NCI-H446 treated with DMSO at 0.1 percent for 48 hours (cell line): ENCODE results near the gene LST1.

Source experiments
- DNase-seq: peaks from one replicate; lab custom pipeline; 2025; lab: John Stamatoyannopoulos, UW

LST1 gene

GRCh38 chr6:31559958-31560696, 25.9 kb upstream of the LST1 start:
- no peak for DNase-seq

- no peak for DNase-seq
Measured at GRCh38 chr6:31560697-31561058, 25.4 kb upstream of the LST1 start.

DNA sequence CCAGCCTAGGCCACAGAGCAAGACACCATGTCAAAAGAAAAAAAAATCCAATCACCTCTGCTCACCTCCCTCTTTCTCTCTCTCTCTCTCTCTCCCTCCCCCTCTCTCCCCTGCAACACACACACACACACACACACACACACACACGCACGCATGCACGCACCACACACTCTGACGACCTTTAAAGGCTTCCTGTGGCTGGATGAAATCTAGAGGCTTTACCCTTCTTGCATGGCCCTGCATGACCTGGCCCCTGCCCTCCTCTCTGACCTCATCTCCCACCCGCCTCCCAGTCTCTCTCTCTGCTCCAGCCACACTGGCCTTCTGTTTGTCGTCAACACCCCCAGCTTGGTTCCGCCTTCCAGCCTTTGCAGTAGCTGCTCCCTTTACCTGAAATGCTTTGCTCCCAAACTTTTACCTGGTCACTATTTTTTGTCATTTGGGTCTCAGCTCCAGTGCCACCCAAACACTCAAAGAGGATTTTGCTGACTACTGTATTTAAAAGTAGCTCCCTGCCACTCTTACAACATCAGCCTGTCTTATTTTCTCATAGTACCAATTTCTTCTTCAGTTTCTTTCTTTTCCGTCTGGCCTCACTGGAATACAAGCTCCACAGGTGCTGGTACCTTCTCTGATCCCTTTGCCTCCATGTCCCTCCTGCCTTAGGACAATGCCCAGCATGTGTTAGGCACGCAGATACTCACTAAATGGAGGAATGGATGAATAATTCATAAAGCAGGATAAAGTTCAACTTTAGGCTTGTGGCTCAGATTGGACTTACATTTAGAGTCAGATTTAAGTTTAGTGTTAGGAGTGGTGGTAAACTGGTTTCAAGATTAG, 18.3 kb upstream of the LST1 start:
- DNase-seq, result no peak

DNA sequence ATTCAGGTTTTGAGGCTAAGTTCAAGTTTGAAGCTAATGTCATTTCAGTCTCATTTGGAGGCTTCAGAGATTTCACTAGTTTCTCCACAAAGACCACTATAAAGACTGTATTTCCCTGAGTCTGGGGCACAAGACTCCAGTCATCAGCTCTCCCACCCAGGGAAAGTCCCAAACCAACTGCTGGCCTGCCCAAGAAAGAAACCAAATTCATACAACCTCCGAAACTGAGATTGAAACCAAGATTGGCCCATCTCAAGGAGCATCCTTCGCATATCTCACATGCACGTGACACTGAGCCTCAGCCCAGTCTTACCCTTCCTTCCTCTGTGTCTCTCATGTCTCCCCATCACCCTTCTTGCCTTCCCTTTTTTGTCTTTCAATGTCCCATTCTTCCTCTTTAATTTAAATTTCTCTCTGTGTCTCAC, 17.5 kb upstream of the LST1 start:
- no peak for DNase-seq

GRCh38 chr6:31569861-31570536, 16.1 kb upstream of the LST1 start:
- no peak for DNase-seq

DNA sequence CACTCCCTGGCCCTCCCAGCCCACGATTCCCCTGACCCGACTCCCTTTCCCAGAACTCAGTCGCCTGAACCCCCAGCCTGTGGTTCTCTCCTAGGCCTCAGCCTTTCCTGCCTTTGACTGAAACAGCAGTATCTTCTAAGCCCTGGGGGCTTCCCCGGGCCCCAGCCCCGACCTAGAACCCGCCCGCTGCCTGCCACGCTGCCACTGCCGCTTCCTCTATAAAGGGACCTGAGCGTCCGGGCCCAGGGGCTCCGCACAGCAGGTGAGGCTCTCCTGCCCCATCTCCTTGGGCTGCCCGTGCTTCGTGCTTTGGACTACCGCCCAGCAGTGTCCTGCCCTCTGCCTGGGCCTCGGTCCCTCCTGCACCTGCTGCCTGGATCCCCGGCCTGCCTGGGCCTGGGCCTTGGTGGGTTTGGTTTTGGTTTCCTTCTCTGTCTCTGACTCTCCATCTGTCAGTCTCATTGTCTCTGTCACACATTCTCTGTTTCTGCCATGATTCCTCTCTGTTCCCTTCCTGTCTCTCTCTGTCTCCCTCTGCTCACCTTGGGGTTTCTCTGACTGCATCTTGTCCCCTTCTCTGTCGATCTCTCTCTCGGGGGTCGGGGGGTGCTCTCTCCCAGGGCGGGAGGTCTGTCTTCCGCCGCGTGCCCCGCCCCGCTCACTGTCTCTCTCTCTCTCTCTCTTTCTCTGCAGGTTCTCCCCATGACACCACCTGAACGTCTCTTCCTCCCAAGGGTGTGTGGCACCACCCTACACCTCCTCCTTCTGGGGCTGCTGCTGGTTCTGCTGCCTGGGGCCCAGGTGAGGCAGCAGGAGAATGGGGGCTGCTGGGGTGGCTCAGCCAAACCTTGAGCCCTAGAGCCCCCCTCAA, 13.8 kb upstream of the LST1 start, which contains the start of gene LTA:
Gene LTA, plus strand, starts transcription at position 249 of the 871 bp plus-strand sequence. Its CDS starts 454 bp downstream, at position 703.
- no peak for DNase-seq

- no peak for DNase-seq
Measured at GRCh38 chr6:31573239-31574105, 12.6 kb upstream of the LST1 start.

- DNase-seq, result no peak
Measured at GRCh38 chr6:31574106-31575061, 11.7 kb upstream of the LST1 start.

GRCh38 chr6:31575335-31575901, 10.7 kb upstream of the LST1 start, which contains the start of gene TNF:
TNF (plus strand) TSS chr6:31575565; CDS start chr6:31575742, 177 bp downstream.
- no peak for DNase-seq

DNA sequence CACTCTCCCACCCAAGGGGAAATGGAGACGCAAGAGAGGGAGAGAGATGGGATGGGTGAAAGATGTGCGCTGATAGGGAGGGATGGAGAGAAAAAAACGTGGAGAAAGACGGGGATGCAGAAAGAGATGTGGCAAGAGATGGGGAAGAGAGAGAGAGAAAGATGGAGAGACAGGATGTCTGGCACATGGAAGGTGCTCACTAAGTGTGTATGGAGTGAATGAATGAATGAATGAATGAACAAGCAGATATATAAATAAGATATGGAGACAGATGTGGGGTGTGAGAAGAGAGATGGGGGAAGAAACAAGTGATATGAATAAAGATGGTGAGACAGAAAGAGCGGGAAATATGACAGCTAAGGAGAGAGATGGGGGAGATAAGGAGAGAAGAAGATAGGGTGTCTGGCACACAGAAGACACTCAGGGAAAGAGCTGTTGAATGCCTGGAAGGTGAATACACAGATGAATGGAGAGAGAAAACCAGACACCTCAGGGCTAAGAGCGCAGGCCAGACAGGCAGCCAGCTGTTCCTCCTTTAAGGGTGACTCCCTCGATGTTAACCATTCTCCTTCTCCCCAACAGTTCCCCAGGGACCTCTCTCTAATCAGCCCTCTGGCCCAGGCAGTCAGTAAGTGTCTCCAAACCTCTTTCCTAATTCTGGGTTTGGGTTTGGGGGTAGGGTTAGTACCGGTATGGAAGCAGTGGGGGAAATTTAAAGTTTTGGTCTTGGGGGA, 10.0 kb upstream of the LST1 start:
- no peak for DNase-seq

GRCh38 chr6:31576897-31577578, 9.0 kb upstream of the LST1 start:
- DNase-seq, result no peak

- DNase-seq, result no peak
Measured at GRCh38 chr6:31577579-31577966, 8.5 kb upstream of the LST1 start.

DNA sequence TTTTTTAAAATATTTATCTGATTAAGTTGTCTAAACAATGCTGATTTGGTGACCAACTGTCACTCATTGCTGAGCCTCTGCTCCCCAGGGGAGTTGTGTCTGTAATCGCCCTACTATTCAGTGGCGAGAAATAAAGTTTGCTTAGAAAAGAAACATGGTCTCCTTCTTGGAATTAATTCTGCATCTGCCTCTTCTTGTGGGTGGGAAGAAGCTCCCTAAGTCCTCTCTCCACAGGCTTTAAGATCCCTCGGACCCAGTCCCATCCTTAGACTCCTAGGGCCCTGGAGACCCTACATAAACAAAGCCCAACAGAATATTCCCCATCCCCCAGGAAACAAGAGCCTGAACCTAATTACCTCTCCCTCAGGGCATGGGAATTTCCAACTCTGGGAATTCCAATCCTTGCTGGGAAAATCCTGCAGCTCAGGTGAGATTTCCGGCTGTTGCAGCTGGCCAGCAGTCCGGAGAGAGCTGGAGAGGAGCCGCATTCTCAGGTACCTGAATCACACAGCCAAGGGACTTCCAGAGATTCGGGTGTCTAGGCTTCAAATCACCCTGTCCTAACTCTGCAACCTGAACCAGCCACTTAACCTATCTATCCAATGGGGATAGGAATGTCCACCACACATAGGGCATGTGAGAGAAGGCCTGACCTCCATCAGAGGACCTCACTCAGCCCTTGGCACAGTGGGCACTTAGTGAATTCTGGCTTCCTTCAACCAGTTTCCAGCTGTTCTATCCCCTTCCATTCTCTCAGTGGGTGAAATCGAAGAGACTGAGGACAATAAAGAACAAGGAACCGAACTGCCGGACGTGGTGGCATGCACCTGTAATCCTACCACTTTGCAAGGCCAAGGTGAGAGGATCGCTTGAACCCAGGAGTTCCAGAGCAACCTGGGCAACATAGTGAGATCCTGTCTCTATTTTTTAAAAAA, 7.6 kb upstream of the LST1 start:
- DNase-seq, result no peak

GRCh38 chr6:31579119-31579505, 7.0 kb upstream of the LST1 start:
- no peak for DNase-seq

GRCh38 chr6:31579546-31580437, 6.3 kb upstream of the LST1 start:
- DNase-seq, result no peak

- DNase-seq, result no peak
Measured at GRCh38 chr6:31580438-31580740, 5.7 kb upstream of the LST1 start.
